ENCODE measurements around the gene EIF1AX.
"Not testable (repeated sequence)": the region's sequence is repeated elsewhere in the genome, so short reads cannot be mapped to it uniquely, and the experiment has no call there.

EIF1AX gene

DNA sequence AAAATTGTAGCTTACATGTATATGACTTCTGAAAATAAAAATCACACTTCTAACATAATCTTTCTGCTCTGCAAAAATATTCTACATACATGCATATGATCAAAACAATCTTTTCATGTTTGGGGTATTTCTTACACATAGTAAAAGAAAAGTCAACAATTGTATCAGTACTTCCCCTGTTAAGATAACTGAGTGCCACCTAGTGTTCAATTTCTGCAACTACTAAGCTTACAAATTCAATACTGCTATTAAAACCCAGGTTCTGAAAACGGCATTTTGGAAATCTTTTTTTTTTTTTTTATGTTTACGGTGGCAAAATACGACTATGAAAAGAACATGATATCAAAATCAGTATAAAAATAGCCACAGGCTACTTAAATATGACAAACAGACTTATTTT is 14.2 kb downstream of the EIF1AX start:
- DNase-seq (ENCODE audit: low read depth, low spot score): not testable (repeated sequence)

DNA sequence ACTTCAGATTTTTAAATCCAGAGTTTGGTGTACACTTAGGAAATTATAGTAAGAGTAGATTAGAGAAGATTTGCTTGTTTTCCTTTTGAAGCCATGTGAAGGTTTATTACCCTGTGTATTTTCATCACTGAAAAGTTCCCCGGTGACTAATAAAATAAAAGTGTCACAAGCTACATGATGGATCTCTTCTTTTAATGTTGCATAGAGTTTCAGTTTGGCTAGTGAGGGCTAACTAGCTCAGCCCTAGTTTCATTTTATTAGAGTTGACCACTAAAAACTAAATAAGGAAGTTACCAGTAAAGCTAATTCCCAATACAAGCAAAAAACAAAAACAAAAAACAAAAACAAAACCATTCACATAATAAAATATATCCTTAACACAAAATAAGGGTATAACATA is 14.8 kb downstream of the EIF1AX start:
- DNase-seq (ENCODE audit: low read depth, low spot score): not testable (repeated sequence)

DNA sequence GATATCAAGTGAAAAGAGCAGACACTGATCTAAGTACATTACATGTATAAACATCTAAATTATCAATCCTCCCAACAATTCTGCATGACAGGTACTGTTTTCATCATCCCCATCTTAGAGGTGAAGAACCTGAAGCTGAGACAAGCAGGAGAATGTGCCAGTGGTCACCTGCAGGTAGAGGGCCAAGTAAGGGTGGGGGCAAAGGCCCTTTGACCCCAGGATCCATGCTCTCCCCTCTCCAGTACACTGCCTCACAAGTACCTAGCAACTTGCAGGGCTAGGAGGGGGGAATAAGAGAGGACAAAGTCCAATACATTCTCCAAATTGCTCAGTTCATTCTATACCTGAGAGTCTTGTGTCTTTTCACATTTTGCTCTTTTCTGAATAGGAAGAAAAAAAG is 16.7 kb downstream of the EIF1AX start:
- DNase-seq (ENCODE audit: low read depth, low spot score): no peak

DNA sequence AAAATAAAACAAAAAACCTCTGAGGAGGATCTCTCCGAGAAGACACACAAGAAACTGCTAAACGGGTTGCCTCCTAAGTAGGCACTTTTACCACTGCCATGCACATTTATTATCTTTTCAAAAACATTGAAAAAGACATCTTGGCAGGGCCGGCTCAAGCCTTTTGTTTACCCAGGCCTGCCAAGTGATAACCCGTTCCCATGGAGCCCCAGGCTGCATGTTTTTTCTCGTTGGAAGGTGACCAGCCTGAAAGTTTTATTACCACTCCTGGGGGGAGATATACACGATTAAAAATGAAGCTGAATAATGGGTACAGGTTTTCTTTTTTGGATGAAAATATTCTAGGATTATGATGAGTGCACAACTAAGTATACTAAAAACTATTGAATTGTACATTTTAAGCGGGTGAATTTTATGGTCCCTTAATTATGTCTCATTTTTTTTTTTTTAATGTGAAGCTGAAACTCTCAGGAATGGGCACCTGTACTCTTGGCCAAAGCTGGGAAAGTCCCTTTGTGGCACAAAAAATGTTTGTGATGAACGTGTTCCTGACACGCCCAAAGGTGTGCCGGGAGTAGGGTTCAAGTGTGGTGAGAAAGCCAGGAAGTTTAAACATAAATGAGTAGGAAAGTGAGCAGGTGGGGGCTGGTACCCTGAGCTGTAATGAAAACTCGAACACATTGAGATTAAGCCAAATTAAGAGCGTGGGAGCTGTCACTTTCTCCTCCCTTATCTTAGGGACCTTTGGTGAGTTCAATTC is 23.4 kb downstream of the EIF1AX start:
- DNase-seq (ENCODE audit: low read depth, low spot score): no peak

DNA sequence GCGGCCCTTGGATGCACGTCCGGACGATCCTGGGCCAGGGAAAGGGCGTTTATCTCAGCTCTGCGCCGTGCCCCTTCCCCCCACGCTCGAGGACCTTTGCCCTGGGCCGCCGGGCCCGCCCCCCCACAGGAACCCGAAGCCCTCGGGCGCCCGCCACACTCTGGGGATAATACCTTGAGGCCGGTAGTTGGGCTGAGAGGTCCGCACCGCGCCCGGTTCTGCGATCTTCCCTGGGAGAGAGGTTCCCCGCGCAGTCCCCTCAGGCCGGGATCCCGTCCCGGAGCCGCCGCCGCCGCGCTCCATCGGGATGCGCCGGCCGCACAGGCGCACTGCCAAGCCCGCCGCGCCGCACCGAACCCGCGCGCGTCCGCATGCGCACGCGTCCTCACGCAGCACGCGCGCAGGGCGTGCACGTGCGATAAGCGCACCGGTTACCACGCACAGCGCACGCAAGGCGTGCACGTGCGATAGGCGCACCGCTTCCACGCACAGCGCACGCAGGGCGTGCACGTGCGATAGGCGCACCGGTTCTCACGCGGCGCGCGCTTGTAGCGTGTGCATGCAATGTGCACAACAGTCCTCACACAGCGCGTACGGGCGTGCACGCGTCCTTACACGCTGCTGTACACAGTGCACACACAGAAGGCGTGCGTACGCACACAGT is 24.9 kb downstream of the EIF1AX start, which contains the start of gene MAP7D2:
Gene MAP7D2 (minus strand): TSS at position 331 of the 664 bp plus-strand sequence. CDS start 28 bp downstream, at position 303.
- DNase-seq (ENCODE audit: low read depth, low spot score): peak; percentile 25

DNA sequence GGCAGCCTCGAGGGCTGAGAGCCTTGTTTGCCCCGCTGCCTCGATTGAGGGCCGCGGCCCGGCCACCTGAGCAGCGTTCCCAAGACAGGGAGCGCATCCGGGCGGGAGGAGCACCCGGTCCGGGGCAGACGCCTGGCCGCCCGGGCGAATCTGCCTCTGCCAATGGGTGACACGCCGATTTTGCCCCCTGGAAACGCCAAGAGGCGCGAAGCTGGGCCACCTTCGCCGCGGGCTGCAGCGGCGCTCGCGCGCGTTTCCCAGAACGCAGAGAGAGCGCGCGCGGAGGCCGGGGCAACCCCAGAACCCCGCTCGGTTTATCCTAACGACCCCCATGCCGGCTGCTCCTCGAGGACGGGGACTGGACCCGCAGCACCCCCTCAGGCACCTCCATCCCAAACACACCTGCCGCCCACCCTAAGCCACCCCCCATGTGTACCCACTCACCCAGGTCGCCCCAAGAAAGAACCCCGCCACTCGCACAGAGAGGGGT is 25.5 kb downstream of the EIF1AX start:
- DNase-seq (ENCODE audit: low read depth, low spot score): peak; percentile 6

- DNase-seq (ENCODE audit: low read depth, low spot score): no peak
Observed at GRCh38 chrX:20112022-20112774, 29.4 kb downstream of the EIF1AX start.

- DNase-seq (ENCODE audit: low read depth, low spot score): no peak
Observed at GRCh38 chrX:20111271-20111670, 30.4 kb downstream of the EIF1AX start.

DNA sequence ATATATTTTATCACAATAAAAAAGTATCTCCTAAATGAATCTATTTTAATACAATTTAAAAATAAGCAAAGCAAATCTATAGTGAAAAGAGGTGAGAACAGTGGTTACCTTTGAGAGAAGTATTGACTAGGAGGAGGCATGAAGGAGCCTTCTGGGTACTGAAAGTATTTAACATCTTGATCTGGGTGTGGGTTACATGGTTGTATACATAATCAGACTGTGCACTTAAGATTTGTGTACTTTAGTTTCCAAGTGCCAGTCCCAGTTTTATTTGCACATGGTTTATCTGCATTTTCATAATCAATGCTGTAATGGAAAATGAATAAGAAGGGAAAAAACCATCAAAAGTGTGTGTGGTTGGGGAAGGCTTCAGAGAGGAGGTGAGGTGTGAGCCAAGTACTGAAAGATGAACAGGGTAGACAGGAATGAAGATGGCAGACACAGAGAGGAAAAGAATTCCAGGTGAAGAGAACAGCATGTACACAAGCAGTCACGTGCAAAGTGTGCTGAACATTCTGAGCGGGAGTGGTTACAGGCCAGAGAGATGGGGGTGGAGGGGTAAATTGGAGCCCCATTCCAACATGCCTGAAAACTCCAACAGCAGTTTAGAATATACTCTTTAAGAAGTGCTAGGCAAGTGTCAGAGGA is 39.6 kb downstream of the EIF1AX start:
- DNase-seq (ENCODE audit: low read depth, low spot score): no peak

DNA sequence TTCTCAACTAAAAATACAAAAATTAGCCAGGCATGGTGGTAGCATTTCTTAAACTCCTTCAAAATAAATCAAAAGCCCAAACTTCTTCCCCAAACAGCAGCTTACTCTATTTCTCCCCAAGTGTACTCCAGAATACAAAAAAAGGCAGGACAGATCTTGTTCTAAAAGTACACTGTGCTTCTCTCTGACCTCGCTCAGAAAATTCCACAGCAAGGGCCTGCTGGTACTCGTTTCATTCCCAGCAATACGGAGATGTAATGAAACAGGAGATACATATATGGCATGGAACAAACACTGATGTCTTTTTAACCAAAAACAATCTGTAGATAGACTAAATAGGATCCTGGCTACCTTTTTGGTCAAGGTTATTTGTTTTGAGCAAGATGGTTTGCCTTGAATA is 50.1 kb downstream of the EIF1AX start:
- no peak for DNase-seq (ENCODE audit: low read depth, low spot score)

- no peak for DNase-seq (ENCODE audit: low read depth, low spot score)
Observed at GRCh38 chrX:20089845-20090244, 51.8 kb downstream of the EIF1AX start.

GRCh38 chrX:20080277-20080676 is 61.4 kb downstream of the EIF1AX start:
- no peak for DNase-seq (ENCODE audit: low read depth, low spot score)
